ENCODE measurements around the gene DEAF1. TPM values are rescaled to one million over a fixed set of nuclear protein-coding genes. Genes with fewer than 3 reads are reported as not detected.
A peak's percentile ranks its signal among the peaks of the same experiment; 100 is the strongest.

Gene DEAF1
- total and polyA plus RNA-seq, 2 of the 13 experiments (the other 11 are each of a cell fraction or from before 2014, with no cell fraction given), result 22.3 to 29.6 TPM

GRCh38 chr11:695538-696248, 671 bp upstream of the DEAF1 start, which contains the start of gene TMEM80 (continued):
- TF ChIP-seq, protein P1, sequence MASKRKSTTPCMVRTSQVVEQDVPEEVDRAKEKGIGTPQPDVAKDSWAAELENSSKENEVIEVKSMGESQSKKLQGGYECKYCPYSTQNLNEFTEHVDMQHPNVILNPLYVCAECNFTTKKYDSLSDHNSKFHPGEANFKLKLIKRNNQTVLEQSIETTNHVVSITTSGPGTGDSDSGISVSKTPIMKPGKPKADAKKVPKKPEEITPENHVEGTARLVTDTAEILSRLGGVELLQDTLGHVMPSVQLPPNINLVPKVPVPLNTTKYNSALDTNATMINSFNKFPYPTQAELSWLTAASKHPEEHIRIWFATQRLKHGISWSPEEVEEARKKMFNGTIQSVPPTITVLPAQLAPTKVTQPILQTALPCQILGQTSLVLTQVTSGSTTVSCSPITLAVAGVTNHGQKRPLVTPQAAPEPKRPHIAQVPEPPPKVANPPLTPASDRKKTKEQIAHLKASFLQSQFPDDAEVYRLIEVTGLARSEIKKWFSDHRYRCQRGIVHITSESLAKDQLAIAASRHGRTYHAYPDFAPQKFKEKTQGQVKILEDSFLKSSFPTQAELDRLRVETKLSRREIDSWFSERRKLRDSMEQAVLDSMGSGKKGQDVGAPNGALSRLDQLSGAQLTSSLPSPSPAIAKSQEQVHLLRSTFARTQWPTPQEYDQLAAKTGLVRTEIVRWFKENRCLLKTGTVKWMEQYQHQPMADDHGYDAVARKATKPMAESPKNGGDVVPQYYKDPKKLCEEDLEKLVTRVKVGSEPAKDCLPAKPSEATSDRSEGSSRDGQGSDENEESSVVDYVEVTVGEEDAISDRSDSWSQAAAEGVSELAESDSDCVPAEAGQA (IDR thresholded peaks at IDR 0.05; ENCODE audit: low read depth), result peak; percentile 86
- TF ChIP-seq, protein P1 (CRISPR knock-in tag; IDR thresholded peaks at IDR 0.05; ENCODE audit: borderline replicate concordance), result 0 out of 2 replicates have a peak, but pooled peaks have one; percentile 11
- TF ChIP-seq ZNF329 (CRISPR knock-in tag; IDR thresholded peaks at IDR 0.05; ENCODE audit: low read depth) (0 out of 2 replicates have a peak, but pooled peaks have one; percentile 41), HOXA5 (CRISPR knock-in tag; IDR thresholded peaks at IDR 0.05) (no peak), ATAD3A (CRISPR knock-in tag; IDR thresholded peaks at IDR 0.05) (no peak), CBX5 (CRISPR knock-in tag; IDR thresholded peaks at IDR 0.05; ENCODE audit: borderline replicate concordance) (no peak), JARID2 (CRISPR knock-in tag; IDR thresholded peaks at IDR 0.05; ENCODE audit: insufficient replicate concordance) (no peak), POLR2AphosphoS5 (IDR thresholded peaks at IDR 0.05; ENCODE audit: low read depth, low read length) (peak; percentile 30; the same call in 1 of the 2 replicates), IRX3 (CRISPR knock-in tag; IDR thresholded peaks at IDR 0.05; ENCODE audit: borderline replicate concordance, low read depth) (0 out of 2 replicates have a peak, but pooled peaks have one; percentile 45), HNF1A (IDR thresholded peaks at IDR 0.05; ENCODE audit: low read depth) (no peak), HNF1A (CRISPR knock-in tag; IDR thresholded peaks at IDR 0.05; ENCODE audit: borderline replicate concordance) (peak; percentile 16; the same call in 1 of the 2 replicates)
- TF ChIP-seq, protein P2, sequence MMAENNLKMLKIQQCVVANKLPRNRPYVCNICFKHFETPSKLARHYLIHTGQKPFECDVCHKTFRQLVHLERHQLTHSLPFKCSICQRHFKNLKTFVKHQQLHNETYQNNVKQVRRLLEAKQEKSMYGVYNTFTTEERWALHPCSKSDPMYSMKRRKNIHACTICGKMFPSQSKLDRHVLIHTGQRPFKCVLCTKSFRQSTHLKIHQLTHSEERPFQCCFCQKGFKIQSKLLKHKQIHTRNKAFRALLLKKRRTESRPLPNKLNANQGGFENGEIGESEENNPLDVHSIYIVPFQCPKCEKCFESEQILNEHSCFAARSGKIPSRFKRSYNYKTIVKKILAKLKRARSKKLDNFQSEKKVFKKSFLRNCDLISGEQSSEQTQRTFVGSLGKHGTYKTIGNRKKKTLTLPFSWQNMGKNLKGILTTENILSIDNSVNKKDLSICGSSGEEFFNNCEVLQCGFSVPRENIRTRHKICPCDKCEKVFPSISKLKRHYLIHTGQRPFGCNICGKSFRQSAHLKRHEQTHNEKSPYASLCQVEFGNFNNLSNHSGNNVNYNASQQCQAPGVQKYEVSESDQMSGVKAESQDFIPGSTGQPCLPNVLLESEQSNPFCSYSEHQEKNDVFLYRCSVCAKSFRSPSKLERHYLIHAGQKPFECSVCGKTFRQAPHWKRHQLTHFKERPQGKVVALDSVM (CRISPR knock-in tag; IDR thresholded peaks at IDR 0.05), result peak; percentile 18; the same call in 1 of the 2 replicates
